B cell (primary cell): Measurements from ENCODE around the gene PEX14. TPM values are rescaled to one million over a fixed set of nuclear protein-coding genes. Genes with fewer than 3 reads are reported as not detected.

Experiments
- ATAC-seq: fragments of 200-7000 bp; cut with Tn5 transposase; one replicate; pipeline ENCODE4 v1.10.0; 2021; ENCODE audit warnings: low read depth, mild to moderate bottlenecking, moderate number of reproducible peaks, moderate library complexity
- CTCF ChIA-PET: fragments of 350-600 bp; sonication (Branson Sonifier 250); formaldehyde crosslinking; loops from one replicate; lab custom pipeline; 2021; ENCODE audit warnings: antibody characterized with exemption, inconsistent platforms; lab: Charles Lee
- POLR2A ChIA-PET: fragments of 350-600 bp; sonication (Branson Sonifier 250); formaldehyde crosslinking; loops from one replicate; lab custom pipeline; 2021; ENCODE audit warnings: antibody characterized with exemption; lab: Charles Lee
- DNase-seq: peaks from one replicate; pipeline ENCODE4 v3.0.0; 2013
- H2AFZ ChIP-seq: 2 replicates; pipeline ENCODE4 v1.6.1; 2012; ENCODE audit warnings: mild to moderate bottlenecking, low read depth, low read length; ENCODE audit not compliant: insufficient read depth, poor library complexity, severe bottlenecking
- H3K27ac ChIP-seq, 2 donors: 1 replicate in 1 of 2; 2 replicates in 1 of 2; pipeline ENCODE4 v1.5.1; 2012 to 2013; ENCODE audit warnings: low read length in 2 of 2, mild to moderate bottlenecking in 2 of 2, moderate library complexity in 1 of 2
- H3K27me3 ChIP-seq, 4 experiments: fragments of 200-600 bp in 1 of 4; sonication (generic) in 1 of 4; replicated peaks in 1 of 4; 1 replicate in 2 of 4; 2 replicates in 2 of 4; pipeline versions ENCODE4 v1.6.1 to v1.7.0; 2013 to 2016; ENCODE audit warnings: low read length in 3 of 4, mild to moderate bottlenecking in 2 of 4, mixed read lengths in 1 of 4, moderate library complexity in 1 of 4; ENCODE audit not compliant: insufficient read depth in 4 of 4, control insufficient read depth in 3 of 4; ENCODE audit errors: control extremely low read depth in 1 of 4
- H3K36me3 ChIP-seq, 2 experiments: replicated peaks in 1 of 2; 1 replicate in 1 of 2; 2 replicates in 1 of 2; pipeline versions ENCODE4 v1.6.1 to v1.7.1; 2013; ENCODE audit warnings: low read length in 1 of 2; ENCODE audit not compliant: insufficient read depth in 2 of 2, control insufficient read depth in 1 of 2; ENCODE audit errors: control extremely low read depth in 1 of 2, extremely low read depth in 1 of 2
- H3K4me1 ChIP-seq, 2 donors: fragments of 200-600 bp in 1 of 2; sonication (generic) in 1 of 2; 1 replicate in 1 of 2; 2 replicates in 1 of 2; pipeline versions ENCODE4 v1.5.1 to v1.6.1; 2013 to 2017; ENCODE audit warnings: low read length in 2 of 2; ENCODE audit not compliant: control insufficient read depth in 2 of 2, insufficient read depth in 2 of 2
- H3K4me2 ChIP-seq: replicated peaks from 2 replicates; pipeline ENCODE3; 2012; ENCODE audit warnings: mild to moderate bottlenecking, low read depth, low read length; ENCODE audit not compliant: poor library complexity, severe bottlenecking
- H3K4me3 ChIP-seq, 5 experiments: fragments of 200-600 bp in 1 of 5; sonication (generic) in 1 of 5; 1 replicate in 3 of 5; 2 replicates in 2 of 5; pipeline versions ENCODE4 v1.5.1 to v1.7.0; 2011 to 2016; ENCODE audit warnings: low read length in 4 of 5, mild to moderate bottlenecking in 4 of 5, low read depth in 2 of 5, control low read depth in 1 of 5, moderate library complexity in 1 of 5; ENCODE audit not compliant: insufficient read depth in 1 of 5; ENCODE audit errors: control extremely low read depth in 1 of 5, extremely low read depth in 1 of 5
- H3K79me2 ChIP-seq: fragments of 200-600 bp; sonication (generic); one replicate; pipeline ENCODE4 v1.6.0; 2016; ENCODE audit warnings: low read length; ENCODE audit not compliant: control insufficient read depth, insufficient read depth
- H3K9ac ChIP-seq: fragments of 200-600 bp; sonication (generic); 2 replicates; pipeline ENCODE4 v1.6.1; 2017; ENCODE audit warnings: mild to moderate bottlenecking, low read length, moderate library complexity
- H3K9me3 ChIP-seq, 3 donors: one replicate each; pipeline versions ENCODE4 v1.6.1 to v1.7.1; 2013; ENCODE audit warnings: low read length in 2 of 3; ENCODE audit not compliant: control insufficient read depth in 2 of 3, insufficient read depth in 1 of 3; ENCODE audit errors: control extremely low read depth in 1 of 3
- H4K20me1 ChIP-seq: 2 replicates; pipeline ENCODE4 v1.6.0; 2012; ENCODE audit warnings: mild to moderate bottlenecking, low read length; ENCODE audit not compliant: insufficient read depth, control insufficient read depth, poor library complexity, severe bottlenecking
- H3K27ac Mint-ChIP-seq: one replicate; pipeline ENCODE4 v1.8.0; 2021; ENCODE audit warnings: mixed read lengths
- H3K27me3 Mint-ChIP-seq: one replicate; pipeline ENCODE4 v1.8.0; 2021; ENCODE audit warnings: mixed read lengths
- H3K4me1 Mint-ChIP-seq: one replicate; pipeline ENCODE4 v1.8.0; 2021; ENCODE audit warnings: mixed read lengths
- H3K4me3 Mint-ChIP-seq: one replicate; pipeline ENCODE4 v1.8.0; 2021; ENCODE audit warnings: mixed read lengths
- H3K9me3 Mint-ChIP-seq: one replicate; pipeline ENCODE4 v1.8.0; 2022; ENCODE audit warnings: mixed read lengths; ENCODE audit not compliant: insufficient read depth
- CTCF ChIP-seq: fragments of 200-600 bp; IDR thresholded peaks from one replicate; pipeline ENCODE4 v1.8.0; 2022; ENCODE audit warnings: antibody characterized with exemption, mild to moderate bottlenecking
- EZH2 ChIP-seq: IDR thresholded peaks from 2 replicates; pipeline ENCODE4 v1.6.1; 2012; ENCODE audit warnings: borderline replicate concordance, low read depth, mild to moderate bottlenecking, moderate library complexity, low read length; ENCODE audit not compliant: insufficient read depth, poor library complexity, severe bottlenecking
- WGBS: methylation state at CpG from one replicate; pipeline ENCODE4 v1.1.5; 2013; ENCODE audit warnings: missing lambda C conversion rate; ENCODE audit not compliant: insufficient coverage; 5-methylcytosine and 5-hydroxymethylcytosine counted together
- intact Hi-C: fragments of 100-400 bp; cut with micrococcal nuclease; formaldehyde crosslinking; loops from one replicate; pipeline ENCODE4 v1.10.0; 2022
- polyA plus RNA-seq: library from polyadenylated mRNA; depleted of rRNA; stranded (reverse); fragments of >200 nt; gene quantifications from 2 replicates; pipeline ENCODE4 v1.2.3, GENCODE V29; 2012
- total RNA-seq, 2 donors: library from RNA; stranded (reverse); fragments of 120-200 nt in 1 of 2; gene quantifications; 1 replicate in 1 of 2; 2 replicates in 1 of 2; pipeline versions ENCODE4 v1.2.3 to v1.2.4, GENCODE V29; 2013 to 2022

The PEX14 gene
- total and polyA plus RNA-seq, 2 donors (not counting 1 experiment from before 2014, with no cell fraction given) = 14.1 to 19.3 TPM

- Histone ChIP-seq H3K27ac (no peak overlapping the region), H3K27me3 (no peaks in the 10 kb centered on the region), H3K9me3 (no peaks in the 10 kb centered on the region), H3K4me2 (no peak overlapping the region), H3K4me3 (no peak overlapping the region), H4K20me1 (peaks cover 93% of the 10 kb centered on the region), H3K9ac (no peak overlapping the region), H2AFZ (no peak overlapping the region), H3K36me3 (no peaks in the 10 kb centered on the region), H3K4me1 (peaks cover 0 to 11% of the 10 kb centered on the region in 2 donors), H3K79me2 (peaks cover 48% of the 10 kb centered on the region)
- ChIA-PET POLR2A (interaction anchor here (0.7 kb wide), 1 partner anchor 1489 kb away, joined by 5 read pairs; no protein-coding TSS in a partner anchor), CTCF (no interaction called here)
- intact Hi-C loops = no loop called here
- TF ChIP-seq CTCF = no peak
- no peak for TF ChIP-seq EZH2
- no peaks in the 10 kb centered on the region for H3K27me3 Mint-ChIP-seq
- H3K4me1 Mint-ChIP-seq = peaks cover 14% of the 10 kb centered on the region
- DNase-seq = no peak
- H3K4me3 Mint-ChIP-seq = no peak overlapping the region
- 97% methylated on average over 23 of the region's 29 CpGs for WGBS
- H3K27ac Mint-ChIP-seq = no peak overlapping the region
- no peaks in the 10 kb centered on the region for H3K9me3 Mint-ChIP-seq
- no peak for ATAC-seq
These were observed 200.2 kb downstream of the PEX14 start for GRCh38 chr1:10674700-10675609.

GRCh38 chr1:10675813-10676212 lies 201.1 kb downstream of the PEX14 start:
- no peak overlapping the region for H3K27ac ChIP-seq
- H2AFZ ChIP-seq = no peak overlapping the region
- no peak overlapping the region for H3K4me3 ChIP-seq
- Mint-ChIP-seq H3K9me3 (no peaks in the 10 kb centered on the region), H3K27ac (no peak overlapping the region), H3K4me3 (no peak overlapping the region), H3K4me1 (peaks cover 9% of the 10 kb centered on the region), H3K27me3 (no peaks in the 10 kb centered on the region)
- CTCF ChIA-PET = no interaction called here
- H3K27me3 ChIP-seq = no peaks in the 10 kb centered on the region
- WGBS = 98% methylated on average over 5 of the region's 5 CpGs
- ATAC-seq (no peak), DNase-seq (no peak)
- H3K9me3 ChIP-seq = no peaks in the 10 kb centered on the region
- H3K36me3 ChIP-seq = no peaks in the 10 kb centered on the region
- POLR2A ChIA-PET = no interaction called here
- TF ChIP-seq CTCF = no peak
- no peak for TF ChIP-seq EZH2
- H3K4me1 ChIP-seq = peaks cover 0 to 9% of the 10 kb centered on the region in 2 donors
- peaks cover 96% of the 10 kb centered on the region for H4K20me1 ChIP-seq
- no peak overlapping the region for H3K9ac ChIP-seq
- H3K79me2 ChIP-seq = peaks cover 53% of the 10 kb centered on the region
- H3K4me2 ChIP-seq = no peak overlapping the region
- intact Hi-C loops = no loop called here
